GM18870 (cell line): ENCODE data around the gene C1orf74.

Experiments used
- ATAC-seq: cut with Tn5 transposase; IDR thresholded peaks from one replicate; pipeline ENCODE4 v1.9.1; 2021; ENCODE audit warnings: moderate library complexity; ENCODE audit not compliant: unreplicated experiment

Gene C1orf74

GRCh38 chr1:209772126-209772525 is 12.2 kb downstream of the C1orf74 start:
- ATAC-seq, result no peak

GRCh38 chr1:209770636-209771415 is 13.5 kb downstream of the C1orf74 start:
- no peak for ATAC-seq

- ATAC-seq, result no peak
These were observed 14.4 kb downstream of the C1orf74 start for GRCh38 chr1:209769971-209770370.

GRCh38 chr1:209769171-209769904 is 15.0 kb downstream of the C1orf74 start:
- ATAC-seq, result peak; percentile 73

- peak; percentile 83 for ATAC-seq
These were observed 16.0 kb downstream of the C1orf74 start for GRCh38 chr1:209768354-209768774.

- no peak for ATAC-seq
These were observed 16.7 kb downstream of the C1orf74 start for GRCh38 chr1:209767706-209768105.

- ATAC-seq, result no peak
These were observed 17.3 kb downstream of the C1orf74 start for GRCh38 chr1:209767096-209767495.

GRCh38 chr1:209766051-209766450 is 18.3 kb downstream of the C1orf74 start:
- no peak for ATAC-seq

- ATAC-seq, result no peak
These were observed 23.2 kb downstream of the C1orf74 start for GRCh38 chr1:209761011-209761635.

GRCh38 chr1:209759829-209760359 is 24.5 kb downstream of the C1orf74 start:
- no peak for ATAC-seq

GRCh38 chr1:209758400-209758799 is 26.0 kb downstream of the C1orf74 start:
- no peak for ATAC-seq

GRCh38 chr1:209756615-209757445 is 27.5 kb downstream of the C1orf74 start:
- no peak for ATAC-seq

GRCh38 chr1:209755926-209756614 is 28.3 kb downstream of the C1orf74 start, which contains the start of gene TRAF3IP3:
TSS of gene TRAF3IP3 (plus strand) at chr1:209756053. CDS start at chr1:209760040, 3,987 bp downstream.
- ATAC-seq, result peak; percentile 72

GRCh38 chr1:209755256-209755655 is 29.1 kb downstream of the C1orf74 start:
- ATAC-seq, result no peak

GRCh38 chr1:209752890-209753289 is 31.5 kb downstream of the C1orf74 start:
- ATAC-seq, result no peak

- ATAC-seq, result peak; percentile 62
These were observed 32.6 kb downstream of the C1orf74 start for GRCh38 chr1:209751627-209752231.

- ATAC-seq, result no peak
These were observed 34.6 kb downstream of the C1orf74 start for GRCh38 chr1:209749670-209750323.

- no peak for ATAC-seq
These were observed 35.2 kb downstream of the C1orf74 start for GRCh38 chr1:209749205-209749604.

- no peak for ATAC-seq
These were observed 35.7 kb downstream of the C1orf74 start for GRCh38 chr1:209748620-209749019.
